ENCODE data around the gene TAPT1.

TAPT1 gene

DNA sequence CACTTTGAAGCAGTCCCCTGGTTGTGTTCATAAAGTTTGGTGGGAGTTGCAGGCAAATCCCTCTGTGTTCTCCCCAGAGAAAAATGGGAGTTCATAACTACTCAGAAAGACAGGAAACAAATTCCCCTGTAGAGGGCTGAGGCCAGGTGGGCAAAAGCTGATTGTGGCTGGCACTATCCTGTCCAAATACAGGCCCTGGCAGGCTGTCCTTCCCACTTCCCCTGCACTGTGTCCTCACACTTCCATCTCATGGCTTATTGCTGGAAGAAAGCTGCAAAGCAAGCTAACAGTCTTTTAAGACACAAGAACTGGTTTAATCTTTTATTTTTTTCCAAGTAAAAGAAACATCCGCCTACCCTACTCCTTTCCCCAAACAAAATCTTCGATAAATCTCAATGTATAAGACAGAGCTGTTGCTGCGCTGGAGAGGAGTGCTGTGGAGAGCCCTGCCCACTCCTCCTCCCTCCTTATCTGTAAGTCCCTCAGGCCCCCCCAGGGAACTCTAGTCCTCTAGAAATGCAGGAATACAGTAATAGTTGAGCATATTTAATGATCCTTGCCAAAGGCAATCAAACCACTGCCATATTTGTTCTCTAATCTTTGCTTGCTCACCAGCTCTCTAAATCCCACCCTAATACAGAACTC is 14.0 kb downstream of the TAPT1 start:
- peaks cover 0 to 11% of the 10 kb centered on the region in 2 experiments; a peak in 1 of 3 replicates for H3K36me3 ChIP-seq (ENCODE audit: control insufficient read depth in 2 of 2, insufficient read depth in 1 of 2, low read length in 2 of 2)
- no peak overlapping the region for H3K4me3 ChIP-seq (ENCODE audit: low read depth, low read length)
- no peaks in the 10 kb centered on the region for H3K9me3 ChIP-seq (ENCODE audit: control insufficient read depth, insufficient read depth, low read depth, low read length)
- H3K27ac ChIP-seq (ENCODE audit: extremely low read depth, low read depth, low read length): no peak overlapping the region
- ChIA-PET POLR2A (interaction anchor here (0.6 kb wide), 1 partner anchor 16 kb away, joined by 3 read pairs; no protein-coding TSS in a partner anchor), CTCF (interaction anchor here (0.6 to 1.4 kb wide), 3 partner anchors 14 to 250 kb away, joined by 3 to 7 read pairs (median 4); no protein-coding TSS in a partner anchor)
- H3K4me1 ChIP-seq (ENCODE audit: control insufficient read depth, insufficient read depth, low read length): peaks cover 12% of the 10 kb centered on the region; the same call in 1 of the 2 replicates
- TF ChIP-seq ZNF223 (tag by site-specific recombination; IDR thresholded peaks at IDR 0.05): no peak
- no peak for TF ChIP-seq BCL11A (tag by site-specific recombination; IDR thresholded peaks at IDR 0.05; ENCODE audit: low read depth)
- TF ChIP-seq, protein P1, sequence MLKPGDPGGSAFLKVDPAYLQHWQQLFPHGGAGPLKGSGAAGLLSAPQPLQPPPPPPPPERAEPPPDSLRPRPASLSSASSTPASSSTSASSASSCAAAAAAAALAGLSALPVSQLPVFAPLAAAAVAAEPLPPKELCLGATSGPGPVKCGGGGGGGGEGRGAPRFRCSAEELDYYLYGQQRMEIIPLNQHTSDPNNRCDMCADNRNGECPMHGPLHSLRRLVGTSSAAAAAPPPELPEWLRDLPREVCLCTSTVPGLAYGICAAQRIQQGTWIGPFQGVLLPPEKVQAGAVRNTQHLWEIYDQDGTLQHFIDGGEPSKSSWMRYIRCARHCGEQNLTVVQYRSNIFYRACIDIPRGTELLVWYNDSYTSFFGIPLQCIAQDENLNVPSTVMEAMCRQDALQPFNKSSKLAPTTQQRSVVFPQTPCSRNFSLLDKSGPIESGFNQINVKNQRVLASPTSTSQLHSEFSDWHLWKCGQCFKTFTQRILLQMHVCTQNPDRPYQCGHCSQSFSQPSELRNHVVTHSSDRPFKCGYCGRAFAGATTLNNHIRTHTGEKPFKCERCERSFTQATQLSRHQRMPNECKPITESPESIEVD (tag by site-specific recombination; IDR thresholded peaks at IDR 0.05): no peak
- no peak for TF ChIP-seq ZFP69B (tag by site-specific recombination; IDR thresholded peaks at IDR 0.05)
- TF ChIP-seq RBAK (tag by site-specific recombination; IDR thresholded peaks at IDR 0.05): no peak
- TF ChIP-seq ZBTB8A (tag by site-specific recombination; IDR thresholded peaks at IDR 0.05): no peak

DNA sequence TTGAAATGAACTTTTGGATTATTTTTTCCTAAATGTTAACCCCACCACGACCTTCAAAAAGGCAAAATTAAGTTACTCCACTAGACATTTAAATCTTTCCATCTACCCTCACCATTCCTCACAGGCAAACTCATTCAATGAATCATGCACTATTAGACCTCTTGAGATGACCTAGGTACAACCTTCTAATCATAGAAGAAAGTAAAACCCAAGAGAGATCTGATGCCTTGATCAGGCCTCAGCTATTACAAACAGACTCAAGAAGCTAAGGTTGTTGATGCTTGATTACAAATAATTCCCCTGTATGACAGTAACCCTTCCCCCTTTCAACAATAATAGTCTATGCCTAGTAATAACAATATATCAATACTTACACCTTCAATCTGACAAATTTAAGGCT is 18.9 kb downstream of the TAPT1 start:
- ChIA-PET CTCF (interaction anchor here (0.6 to 1.7 kb wide), 5 partner anchors 8 to 57 kb away, joined by 3 to 5 read pairs (median 3); no protein-coding TSS in a partner anchor), POLR2A (no interaction called here)
- Histone ChIP-seq H3K9me3 (ENCODE audit: control insufficient read depth, insufficient read depth, low read depth, low read length) (no peaks in the 10 kb centered on the region), H3K27ac (ENCODE audit: extremely low read depth, low read depth, low read length) (no peak overlapping the region), H3K4me3 (ENCODE audit: low read depth, low read length) (no peak overlapping the region), H3K4me1 (ENCODE audit: control insufficient read depth, insufficient read depth, low read length) (0 out of 2 replicates have a peak, but pooled peaks cover under 1% of the 10 kb centered on the region), H3K36me3 (ENCODE audit: control insufficient read depth in 2 of 2, insufficient read depth in 1 of 2, low read length in 2 of 2) (peaks cover 0 to 14% of the 10 kb centered on the region in 2 experiments; a peak in 1 of 3 replicates)
- TF ChIP-seq, protein P2, sequence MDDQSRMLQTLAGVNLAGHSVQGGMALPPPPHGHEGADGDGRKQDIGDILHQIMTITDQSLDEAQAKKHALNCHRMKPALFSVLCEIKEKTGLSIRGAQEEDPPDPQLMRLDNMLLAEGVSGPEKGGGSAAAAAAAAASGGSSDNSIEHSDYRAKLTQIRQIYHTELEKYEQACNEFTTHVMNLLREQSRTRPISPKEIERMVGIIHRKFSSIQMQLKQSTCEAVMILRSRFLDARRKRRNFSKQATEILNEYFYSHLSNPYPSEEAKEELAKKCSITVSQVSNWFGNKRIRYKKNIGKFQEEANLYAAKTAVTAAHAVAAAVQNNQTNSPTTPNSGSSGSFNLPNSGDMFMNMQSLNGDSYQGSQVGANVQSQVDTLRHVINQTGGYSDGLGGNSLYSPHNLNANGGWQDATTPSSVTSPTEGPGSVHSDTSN (CRISPR knock-in tag; IDR thresholded peaks at IDR 0.05): no peak
- TF ChIP-seq, protein P3, sequence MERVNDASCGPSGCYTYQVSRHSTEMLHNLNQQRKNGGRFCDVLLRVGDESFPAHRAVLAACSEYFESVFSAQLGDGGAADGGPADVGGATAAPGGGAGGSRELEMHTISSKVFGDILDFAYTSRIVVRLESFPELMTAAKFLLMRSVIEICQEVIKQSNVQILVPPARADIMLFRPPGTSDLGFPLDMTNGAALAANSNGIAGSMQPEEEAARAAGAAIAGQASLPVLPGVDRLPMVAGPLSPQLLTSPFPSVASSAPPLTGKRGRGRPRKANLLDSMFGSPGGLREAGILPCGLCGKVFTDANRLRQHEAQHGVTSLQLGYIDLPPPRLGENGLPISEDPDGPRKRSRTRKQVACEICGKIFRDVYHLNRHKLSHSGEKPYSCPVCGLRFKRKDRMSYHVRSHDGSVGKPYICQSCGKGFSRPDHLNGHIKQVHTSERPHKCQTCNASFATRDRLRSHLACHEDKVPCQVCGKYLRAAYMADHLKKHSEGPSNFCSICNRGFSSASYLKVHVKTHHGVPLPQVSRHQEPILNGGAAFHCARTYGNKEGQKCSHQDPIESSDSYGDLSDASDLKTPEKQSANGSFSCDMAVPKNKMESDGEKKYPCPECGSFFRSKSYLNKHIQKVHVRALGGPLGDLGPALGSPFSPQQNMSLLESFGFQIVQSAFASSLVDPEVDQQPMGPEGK (tag by site-specific recombination; IDR thresholded peaks at IDR 0.05): no peak
- TF ChIP-seq ZSCAN30 (tag by site-specific recombination; IDR thresholded peaks at IDR 0.05) (no peak), ZNF146 (tag by site-specific recombination; IDR thresholded peaks at IDR 0.05) (no peak), GLIS1 (tag by site-specific recombination; IDR thresholded peaks at IDR 0.05) (no peak), ZNF654 (tag by site-specific recombination; IDR thresholded peaks at IDR 0.05; ENCODE audit: low read depth) (no peak), HOXA7 (CRISPR knock-in tag; IDR thresholded peaks at IDR 0.05; ENCODE audit: borderline replicate concordance) (no peak), ZNF747 (tag by site-specific recombination; IDR thresholded peaks at IDR 0.05) (no peak), ZNF335 (tag by site-specific recombination; conservative IDR thresholded peaks at IDR 0.05) (no peak), BCL11A (tag by site-specific recombination; IDR thresholded peaks at IDR 0.05; ENCODE audit: low read depth) (no peak), ZNF596 (tag by site-specific recombination; IDR thresholded peaks at IDR 0.05) (no peak), ZNF433 (tag by site-specific recombination; IDR thresholded peaks at IDR 0.05; ENCODE audit: low read depth) (no peak), ZFP41 (tag by site-specific recombination; IDR thresholded peaks at IDR 0.05; ENCODE audit: borderline replicate concordance) (no peak), ZBTB1 (tag by site-specific recombination; IDR thresholded peaks at IDR 0.05) (no peak)
- TF ChIP-seq, protein P4, sequence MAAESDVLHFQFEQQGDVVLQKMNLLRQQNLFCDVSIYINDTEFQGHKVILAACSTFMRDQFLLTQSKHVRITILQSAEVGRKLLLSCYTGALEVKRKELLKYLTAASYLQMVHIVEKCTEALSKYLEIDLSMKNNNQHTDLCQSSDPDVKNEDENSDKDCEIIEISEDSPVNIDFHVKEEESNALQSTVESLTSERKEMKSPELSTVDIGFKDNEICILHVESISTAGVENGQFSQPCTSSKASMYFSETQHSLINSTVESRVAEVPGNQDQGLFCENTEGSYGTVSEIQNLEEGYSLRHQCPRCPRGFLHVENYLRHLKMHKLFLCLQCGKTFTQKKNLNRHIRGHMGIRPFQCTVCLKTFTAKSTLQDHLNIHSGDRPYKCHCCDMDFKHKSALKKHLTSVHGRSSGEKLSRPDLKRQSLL (tag by site-specific recombination; IDR thresholded peaks at IDR 0.05): no peak
- TF ChIP-seq, protein P5, sequence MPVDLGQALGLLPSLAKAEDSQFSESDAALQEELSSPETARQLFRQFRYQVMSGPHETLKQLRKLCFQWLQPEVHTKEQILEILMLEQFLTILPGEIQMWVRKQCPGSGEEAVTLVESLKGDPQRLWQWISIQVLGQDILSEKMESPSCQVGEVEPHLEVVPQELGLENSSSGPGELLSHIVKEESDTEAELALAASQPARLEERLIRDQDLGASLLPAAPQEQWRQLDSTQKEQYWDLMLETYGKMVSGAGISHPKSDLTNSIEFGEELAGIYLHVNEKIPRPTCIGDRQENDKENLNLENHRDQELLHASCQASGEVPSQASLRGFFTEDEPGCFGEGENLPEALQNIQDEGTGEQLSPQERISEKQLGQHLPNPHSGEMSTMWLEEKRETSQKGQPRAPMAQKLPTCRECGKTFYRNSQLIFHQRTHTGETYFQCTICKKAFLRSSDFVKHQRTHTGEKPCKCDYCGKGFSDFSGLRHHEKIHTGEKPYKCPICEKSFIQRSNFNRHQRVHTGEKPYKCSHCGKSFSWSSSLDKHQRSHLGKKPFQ (tag by site-specific recombination; IDR thresholded peaks at IDR 0.05): no peak

Measured in HEK293 (cell line).